SU-DHL-6 (cell line): ENCODE data around the gene DAPK3.
"Not testable (repeated sequence)": the region's sequence is repeated elsewhere in the genome, so short reads cannot be mapped to it uniquely, and the experiment has no call there.

ENCODE experiments used
- CTCF ChIP-seq: fragments of 200-600 bp; sonication (generic); IDR thresholded peaks from one replicate; pipeline ENCODE4 v1.5.1; 2017; ENCODE audit warnings: antibody characterized with exemption, mild to moderate bottlenecking, low read length, moderate library complexity; ENCODE audit not compliant: insufficient read depth, poor library complexity, severe bottlenecking
- EZH2phosphoT487 ChIP-seq: fragments of 200-600 bp; sonication (generic), shearing (Covaris generic); conservative IDR thresholded peaks from 2 replicates; pipeline ENCODE4 v1.6.1; 2018; ENCODE audit warnings: mild to moderate bottlenecking, antibody characterized with exemption, low read length, moderate library complexity, mixed read lengths

DNA sequence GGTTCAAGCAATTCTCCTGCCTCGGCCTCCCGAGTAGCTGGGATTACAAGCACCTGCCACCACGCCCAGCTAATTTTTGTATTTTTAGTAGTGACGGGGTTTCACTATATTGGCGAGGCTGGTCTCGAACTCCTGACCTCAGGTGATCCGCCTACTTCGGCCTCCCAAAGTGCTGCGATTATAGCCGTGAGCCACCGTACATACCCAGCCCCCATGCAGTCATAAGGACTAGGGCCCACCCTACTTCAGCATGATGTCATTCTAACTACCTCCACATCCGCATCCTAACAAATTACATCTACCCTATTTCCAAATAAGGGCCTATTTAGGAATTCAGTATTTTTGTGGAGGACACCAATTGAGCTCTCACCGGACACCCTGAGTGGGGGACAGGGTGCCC, 15.6 kb downstream of the DAPK3 start:
- not testable (repeated sequence) for TF ChIP-seq EZH2phosphoT487, CTCF
